MCF 10A (cell line): Measurements from ENCODE around the gene THRA. TPM values are rescaled to one million over a fixed set of nuclear protein-coding genes. Genes with fewer than 3 reads are reported as not detected.
A peak's percentile ranks its signal among the peaks of the same experiment; 100 is the strongest.
"Not testable (repeated sequence)": the region's sequence is repeated elsewhere in the genome, so short reads cannot be mapped to it uniquely, and the experiment has no call there.

ENCODE experiments used
- BruUV-seq: library from RNA; stranded (reverse); fragments of 400-500 nt; replicated peaks from 2 replicates; lab custom pipeline; 2021; lab: Mats Ljungman, UMichigan
- CTCF ChIA-PET: fragments of 300-600 bp; sonication (Branson Sonifier 250); formaldehyde crosslinking; extraction: SDS; loops from one replicate; lab custom pipeline; 2021; ENCODE audit warnings: antibody characterized with exemption, inconsistent platforms; lab: Yijun Ruan, JAX
- POLR2A ChIA-PET: fragments of 300-600, 350-650 bp; sonication (Branson Sonifier 250); formaldehyde crosslinking; extraction: SDS; loops from one replicate; lab custom pipeline; 2020; ENCODE audit warnings: antibody characterized with exemption, inconsistent platforms; lab: Yijun Ruan, JAX
- DNase-seq: peaks from one replicate; pipeline ENCODE4 v3.0.0-alpha.2; 2018; ENCODE audit not compliant: unreplicated experiment
- H3K27ac Mint-ChIP-seq: one replicate; pipeline ENCODE4 v1.8.0; 2022; ENCODE audit warnings: mild to moderate bottlenecking, low read depth, mixed read lengths; ENCODE audit not compliant: unreplicated experiment
- H3K27me3 Mint-ChIP-seq: one replicate; pipeline ENCODE4 v1.8.0; 2022; ENCODE audit warnings: mixed read lengths; ENCODE audit not compliant: insufficient read depth, unreplicated experiment
- H3K36me3 Mint-ChIP-seq: one replicate; pipeline ENCODE4 v1.8.0; 2022; ENCODE audit warnings: mild to moderate bottlenecking, moderate library complexity, mixed read lengths; ENCODE audit not compliant: insufficient read depth, unreplicated experiment
- H3K4me1 Mint-ChIP-seq: one replicate; pipeline ENCODE4 v1.8.0; 2022; ENCODE audit warnings: mixed read lengths; ENCODE audit not compliant: insufficient read depth, unreplicated experiment
- H3K4me3 Mint-ChIP-seq: one replicate; pipeline ENCODE4 v1.8.0; 2022; ENCODE audit warnings: mild to moderate bottlenecking, moderate library complexity, mixed read lengths; ENCODE audit not compliant: unreplicated experiment
- H3K9me3 Mint-ChIP-seq: one replicate; pipeline ENCODE4 v1.8.0; 2022; ENCODE audit warnings: mixed read lengths; ENCODE audit not compliant: unreplicated experiment
- intact Hi-C: fragments of 100-400 bp; cut with micrococcal nuclease; formaldehyde crosslinking; loops from 2 replicates; pipeline ENCODE4 v1.14.1; 2022
- total RNA-seq: library from RNA; stranded (reverse); gene quantifications from 2 replicates; pipeline ENCODE4 v1.2.3, GENCODE V29; 2022
- TF ChIP-seq, protein P1 (sequence below): fragments of 200-600 bp; IDR thresholded peaks from one replicate; pipeline ENCODE4 v1.8.0; 2022; ENCODE audit warnings: antibody characterized with exemption, mild to moderate bottlenecking; ENCODE audit not compliant: unreplicated experiment

Gene THRA
- total RNA-seq, 1 experiment from 2014 or later: 6.4 TPM

DNA sequence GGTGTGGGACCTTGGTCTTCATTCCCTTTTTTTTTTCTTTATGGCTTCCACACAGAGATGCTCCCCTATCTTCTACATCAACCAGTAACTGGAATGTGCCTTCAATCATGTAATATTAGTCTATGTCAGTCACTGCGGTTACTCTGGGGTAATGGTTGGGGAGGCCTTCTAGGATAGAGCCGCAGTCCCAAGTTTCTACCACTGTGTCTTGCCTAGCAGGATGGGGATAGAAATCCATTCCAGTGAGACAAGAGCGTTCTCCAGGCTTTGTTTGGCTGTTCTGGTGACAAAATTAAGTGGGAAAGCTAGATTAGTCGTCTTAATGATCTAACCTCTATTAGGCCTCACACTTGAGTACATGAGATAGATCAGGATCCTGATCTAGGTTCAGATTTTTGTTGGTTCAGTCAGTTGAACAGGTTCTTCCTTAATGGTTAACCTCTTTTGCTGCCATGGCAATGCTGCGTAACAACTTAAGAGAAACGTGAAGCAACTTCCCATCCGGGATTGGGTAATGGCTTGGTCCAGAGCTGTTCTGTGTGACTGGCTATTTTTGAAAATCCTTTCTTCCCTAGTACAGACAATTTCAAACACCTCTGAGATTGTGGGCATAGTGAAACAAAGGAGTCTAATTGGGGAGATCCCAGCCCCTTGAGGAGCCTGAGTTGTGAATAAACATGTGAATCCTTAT lies 67.7 kb downstream of the THRA start:
- no peak for DNase-seq
- peaks cover 98% of the 10 kb centered on the region for H3K36me3 Mint-ChIP-seq
- TF ChIP-seq, protein P1, sequence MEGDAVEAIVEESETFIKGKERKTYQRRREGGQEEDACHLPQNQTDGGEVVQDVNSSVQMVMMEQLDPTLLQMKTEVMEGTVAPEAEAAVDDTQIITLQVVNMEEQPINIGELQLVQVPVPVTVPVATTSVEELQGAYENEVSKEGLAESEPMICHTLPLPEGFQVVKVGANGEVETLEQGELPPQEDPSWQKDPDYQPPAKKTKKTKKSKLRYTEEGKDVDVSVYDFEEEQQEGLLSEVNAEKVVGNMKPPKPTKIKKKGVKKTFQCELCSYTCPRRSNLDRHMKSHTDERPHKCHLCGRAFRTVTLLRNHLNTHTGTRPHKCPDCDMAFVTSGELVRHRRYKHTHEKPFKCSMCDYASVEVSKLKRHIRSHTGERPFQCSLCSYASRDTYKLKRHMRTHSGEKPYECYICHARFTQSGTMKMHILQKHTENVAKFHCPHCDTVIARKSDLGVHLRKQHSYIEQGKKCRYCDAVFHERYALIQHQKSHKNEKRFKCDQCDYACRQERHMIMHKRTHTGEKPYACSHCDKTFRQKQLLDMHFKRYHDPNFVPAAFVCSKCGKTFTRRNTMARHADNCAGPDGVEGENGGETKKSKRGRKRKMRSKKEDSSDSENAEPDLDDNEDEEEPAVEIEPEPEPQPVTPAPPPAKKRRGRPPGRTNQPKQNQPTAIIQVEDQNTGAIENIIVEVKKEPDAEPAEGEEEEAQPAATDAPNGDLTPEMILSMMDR: no peak
- H3K9me3 Mint-ChIP-seq: no peaks in the 10 kb centered on the region
- H3K27me3 Mint-ChIP-seq: no peaks in the 10 kb centered on the region
- no peak overlapping the region for H3K4me3 Mint-ChIP-seq
- CTCF ChIA-PET: interaction anchor here (0.6 kb wide), 1 partner anchor 30 kb away, joined by 4 read pairs; the partner anchor contains the start of gene NR1D1
- no TSS peak for BruUV-seq
- H3K4me1 Mint-ChIP-seq: peaks cover 4% of the 10 kb centered on the region
- intact Hi-C loops: no loop called here
- POLR2A ChIA-PET: interaction anchor here (3.0 kb wide), 1 partner anchor 9 kb away, joined by 17 read pairs; the partner anchor contains the start of gene CASC3
- H3K27ac Mint-ChIP-seq: no peak overlapping the region

DNA sequence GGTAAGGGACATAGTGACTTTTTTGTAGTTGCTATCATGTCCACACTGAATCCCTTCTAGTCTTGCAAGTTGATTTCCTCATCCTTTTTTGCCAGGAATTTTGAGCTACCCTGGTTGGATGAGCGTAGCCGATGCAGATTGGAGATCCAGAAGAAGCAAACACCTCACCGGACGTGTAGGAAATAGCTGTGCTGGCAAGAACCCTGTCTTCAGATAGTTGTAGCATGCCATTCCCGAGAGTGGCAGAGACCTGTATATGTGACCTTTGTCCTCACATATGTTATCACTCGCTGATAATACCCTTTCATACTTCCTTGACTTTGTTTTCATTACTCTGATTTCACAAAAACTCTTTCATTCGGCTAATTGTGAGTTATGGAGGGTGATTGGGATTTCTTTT lies 71.4 kb downstream of the THRA start:
- H3K4me1 Mint-ChIP-seq: peaks cover 8% of the 10 kb centered on the region
- TF ChIP-seq, protein P1: no peak
- BruUV-seq: no TSS peak
- no peak for DNase-seq
- no peaks in the 10 kb centered on the region for H3K27me3 Mint-ChIP-seq
- POLR2A ChIA-PET: interaction anchor here (0.6 to 3.7 kb wide), 4 partner anchors 11 to 730 kb away, joined by 3 to 39 read pairs (median 5); partner anchors contain the start of gene MSL1
- H3K9me3 Mint-ChIP-seq: no peaks in the 10 kb centered on the region
- intact Hi-C loops: no loop called here
- peak overlapping the region; percentile 22 for H3K27ac Mint-ChIP-seq
- H3K4me3 Mint-ChIP-seq: no peak overlapping the region
- CTCF ChIA-PET: interaction anchor here (2.0 to 2.3 kb wide), 2 partner anchors 10 to 34 kb away, joined by 7 to 8 read pairs; no protein-coding TSS in a partner anchor
- H3K36me3 Mint-ChIP-seq: peaks cover 87% of the 10 kb centered on the region

DNA sequence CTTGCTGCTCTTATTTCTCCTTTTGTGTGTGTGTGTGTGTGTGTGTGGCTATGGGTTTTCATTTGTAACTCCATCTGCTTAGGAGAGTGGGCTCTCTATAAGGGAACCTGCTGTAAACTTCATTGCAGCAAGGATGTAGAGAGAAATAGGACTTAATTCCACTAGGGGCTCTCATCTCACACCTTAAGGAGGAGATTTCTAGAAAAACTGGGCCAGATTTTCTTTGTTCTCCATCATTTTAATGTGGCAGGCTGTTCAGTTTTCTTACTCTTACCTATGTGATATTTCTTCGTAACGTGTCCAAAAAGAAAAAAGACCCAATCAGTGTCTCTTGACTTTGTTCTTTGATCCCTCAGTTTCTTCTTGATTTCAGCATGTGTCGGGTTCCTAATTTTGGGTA lies 73.1 kb downstream of the THRA start:
- no peaks in the 10 kb centered on the region for H3K9me3 Mint-ChIP-seq
- no peak overlapping the region for H3K4me3 Mint-ChIP-seq
- TF ChIP-seq, protein P1: no peak
- H3K36me3 Mint-ChIP-seq: peaks cover 86% of the 10 kb centered on the region
- H3K4me1 Mint-ChIP-seq: peaks cover 8% of the 10 kb centered on the region
- intact Hi-C loops: no loop called here
- ChIA-PET POLR2A (interaction anchor here (0.6 to 6.7 kb wide), 2 partner anchors 22 to 35 kb away, joined by 3 to 129 read pairs; partner anchors contain the start of gene NR1D1), CTCF (interaction anchor here (2.0 to 2.3 kb wide), 2 partner anchors 12 to 32 kb away, joined by 7 to 8 read pairs; no protein-coding TSS in a partner anchor)
- DNase-seq: no peak
- BruUV-seq: no TSS peak
- H3K27ac Mint-ChIP-seq: peak overlapping the region; percentile 21
- no peaks in the 10 kb centered on the region for H3K27me3 Mint-ChIP-seq

DNA sequence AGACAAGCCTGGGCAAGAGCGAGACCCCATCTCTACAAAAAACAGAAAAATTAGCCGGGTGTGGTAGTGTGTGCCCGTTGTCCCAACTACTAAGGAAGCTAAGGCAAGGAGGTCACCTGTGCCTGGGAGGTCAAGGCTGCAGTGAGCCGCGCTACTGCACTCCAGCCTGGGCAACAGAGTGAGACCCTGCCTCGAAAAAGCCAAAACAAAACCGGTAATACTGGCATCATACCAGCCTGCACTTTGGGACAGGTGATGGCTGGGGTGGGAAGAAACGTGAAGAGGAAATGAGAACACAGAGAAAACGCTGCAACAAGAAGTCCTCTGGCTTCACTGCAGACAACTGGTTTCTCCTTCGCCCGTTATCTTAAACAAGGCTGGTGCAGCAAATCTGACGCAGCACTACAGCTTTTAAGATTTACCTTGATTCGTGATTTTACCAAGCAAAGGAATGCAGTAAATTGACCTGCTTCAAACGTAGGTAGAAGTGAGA lies 76.8 kb downstream of the THRA start:
- CTCF ChIA-PET: interaction anchor here (0.6 to 3.6 kb wide), 10 partner anchors 16 to 1411 kb away, joined by 3 to 23 read pairs (median 3); no protein-coding TSS in a partner anchor
- POLR2A ChIA-PET: interaction anchor here (0.6 to 6.7 kb wide), 33 partner anchors 10 to 400 kb away, joined by 3 to 160 read pairs (median 5); partner anchors contain the start of genes CDC6, CSF3, MED24 and MSL1
- H3K36me3 Mint-ChIP-seq: peaks cover 73% of the 10 kb centered on the region
- intact Hi-C loops: loop anchor here (1.0 kb wide), 1 partner anchor 15 kb away; no protein-coding TSS in a partner anchor
- no peak for DNase-seq
- TF ChIP-seq, protein P1: no peak
- peaks cover 8% of the 10 kb centered on the region for H3K4me1 Mint-ChIP-seq
- H3K27me3 Mint-ChIP-seq: no peaks in the 10 kb centered on the region
- peak overlapping the region; percentile 81 for H3K27ac Mint-ChIP-seq
- BruUV-seq: TSS peak; percentile 77
- no peaks in the 10 kb centered on the region for H3K9me3 Mint-ChIP-seq
- peak overlapping the region; percentile 90 for H3K4me3 Mint-ChIP-seq

DNA sequence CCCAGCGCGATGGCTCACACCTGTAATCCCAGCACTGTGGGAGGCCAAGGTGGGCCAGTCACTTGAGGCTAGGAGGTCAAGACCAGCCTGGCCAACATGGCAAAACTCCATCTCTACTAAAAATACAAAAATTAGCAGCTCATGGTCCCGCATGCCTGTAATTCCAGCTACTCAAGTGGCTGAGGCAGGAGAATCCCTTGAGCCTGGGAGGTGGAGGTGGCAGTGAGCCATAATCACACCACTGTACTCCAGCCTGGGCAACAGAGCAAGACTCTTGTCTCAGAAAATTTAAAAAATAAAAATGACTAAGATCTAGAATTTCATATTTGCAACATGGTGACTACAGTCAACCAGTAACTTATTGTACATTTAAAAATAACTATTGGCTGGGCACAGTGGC lies 80.4 kb downstream of the THRA start:
- CTCF ChIA-PET: interaction anchor here (0.6 to 0.9 kb wide), 3 partner anchors 10 to 116 kb away, joined by 3 to 6 read pairs (median 4); no protein-coding TSS in a partner anchor
- BruUV-seq, H3K4me3 Mint-ChIP-seq, H3K9me3 Mint-ChIP-seq, intact Hi-C loops, H3K27me3 Mint-ChIP-seq, DNase-seq, H3K27ac Mint-ChIP-seq: not testable (repeated sequence)
- peaks cover 11% of the 10 kb centered on the region for H3K4me1 Mint-ChIP-seq
- POLR2A ChIA-PET: interaction anchor here (0.6 to 0.7 kb wide), 3 partner anchors 30 to 83 kb away, joined by 3 read pairs; no protein-coding TSS in a partner anchor
- peaks cover 73% of the 10 kb centered on the region for H3K36me3 Mint-ChIP-seq
